H9 (cell line): ENCODE data around the gene TIAM1. TPM values are rescaled to one million over a fixed set of nuclear protein-coding genes. Genes with fewer than 3 reads are reported as not detected.

Source experiments
- DNase-seq: peaks from one replicate; pipeline ENCODE4 v3.0.0-alpha.2; 2017
- H2AFZ ChIP-seq: one replicate; pipeline ENCODE4 v1.6.1; 2013; ENCODE audit warnings: mild to moderate bottlenecking, low read length, control low read depth, moderate library complexity
- H2AK5ac ChIP-seq: 2 replicates; pipeline ENCODE4 v1.6.1; 2013; ENCODE audit warnings: low read length, control low read depth, mixed read lengths; ENCODE audit not compliant: insufficient read length
- H2BK120ac ChIP-seq: one replicate; pipeline ENCODE4 v1.6.1; 2013; ENCODE audit warnings: low read depth, mild to moderate bottlenecking, low read length, control low read depth, inconsistent platforms; ENCODE audit not compliant: poor library complexity, severe bottlenecking
- H2BK12ac ChIP-seq: 2 replicates; pipeline ENCODE4 v1.6.1; 2013; ENCODE audit warnings: low read length, control low read depth, mixed read lengths, low read depth; ENCODE audit not compliant: insufficient read length
- H2BK15ac ChIP-seq: 2 replicates; pipeline ENCODE4 v1.6.1; 2013; ENCODE audit warnings: low read depth, low read length, control low read depth
- H2BK20ac ChIP-seq: one replicate; pipeline ENCODE4 v1.6.1; 2013; ENCODE audit warnings: low read depth, mild to moderate bottlenecking, low read length, control low read depth, inconsistent platforms; ENCODE audit not compliant: poor library complexity, severe bottlenecking
- H2BK5ac ChIP-seq: 2 replicates; pipeline ENCODE4 v1.6.1; 2013; ENCODE audit warnings: low read length, control low read depth, mixed read lengths; ENCODE audit not compliant: insufficient read length
- H3K14ac ChIP-seq: 2 replicates; pipeline ENCODE4 v1.6.1; 2013; ENCODE audit warnings: low read length, control low read depth; ENCODE audit not compliant: insufficient read depth
- H3K18ac ChIP-seq: 2 replicates; pipeline ENCODE4 v1.6.1; 2013; ENCODE audit warnings: low read depth, mild to moderate bottlenecking, mixed read lengths, low read length, control low read depth; ENCODE audit not compliant: insufficient read length
- H3K23ac ChIP-seq: 2 replicates; pipeline ENCODE4 v1.6.1; 2013; ENCODE audit warnings: low read length, control low read depth, mixed read lengths, low read depth; ENCODE audit not compliant: insufficient read length
- H3K23me2 ChIP-seq: 2 replicates; pipeline ENCODE4 v1.6.1; 2013; ENCODE audit warnings: low read depth, mild to moderate bottlenecking, mixed read lengths, low read length, control low read depth; ENCODE audit not compliant: insufficient read length, poor library complexity, severe bottlenecking
- H3K27ac ChIP-seq: 2 replicates; pipeline ENCODE4 v1.5.1; 2013; ENCODE audit warnings: low read length, control low read depth, mixed read lengths, low read depth; ENCODE audit not compliant: insufficient read length
- H3K27me3 ChIP-seq: 2 replicates; pipeline ENCODE4 v1.6.1; 2013; ENCODE audit warnings: low read length, control low read depth, inconsistent platforms; ENCODE audit not compliant: insufficient read depth
- H3K4ac ChIP-seq: 2 replicates; pipeline ENCODE4 v1.6.1; 2013; ENCODE audit warnings: low read depth, mild to moderate bottlenecking, control low read depth, inconsistent platforms, low read length, moderate library complexity
- H3K4me1 ChIP-seq: 2 replicates; pipeline ENCODE4 v1.6.1; 2013; ENCODE audit warnings: low read length, control low read depth, inconsistent platforms; ENCODE audit not compliant: insufficient read depth
- H3K4me2 ChIP-seq: 2 replicates; pipeline ENCODE4 v1.6.1; 2013; ENCODE audit warnings: low read length, control low read depth, mixed read lengths; ENCODE audit not compliant: insufficient read length, insufficient read depth
- H3K56ac ChIP-seq: 2 replicates; pipeline ENCODE4 v1.6.1; 2013; ENCODE audit warnings: low read depth, mild to moderate bottlenecking, mixed read lengths, low read length, control low read depth; ENCODE audit not compliant: insufficient read length
- H3K79me1 ChIP-seq: 2 replicates; pipeline ENCODE4 v1.6.1; 2013; ENCODE audit warnings: low read depth, mild to moderate bottlenecking, moderate library complexity, low read length, control low read depth, inconsistent platforms; ENCODE audit not compliant: insufficient read depth, poor library complexity, severe bottlenecking
- H3K79me2 ChIP-seq: 2 replicates; pipeline ENCODE4 v1.6.1; 2013; ENCODE audit warnings: low read length, control low read depth, inconsistent platforms; ENCODE audit not compliant: insufficient read depth
- H3K9ac ChIP-seq: 2 replicates; pipeline ENCODE4 v1.6.1; 2013; ENCODE audit warnings: low read length, control low read depth, mixed read lengths; ENCODE audit not compliant: insufficient read length; ENCODE audit errors: extremely low read depth
- H3K9me3 ChIP-seq: one replicate; pipeline ENCODE4 v1.6.1; 2013; ENCODE audit warnings: low read depth, low read length, inconsistent platforms; ENCODE audit not compliant: control insufficient read depth
- H3T11ph ChIP-seq: one replicate; pipeline ENCODE4 v1.6.1; 2013; ENCODE audit warnings: mild to moderate bottlenecking, low read length, control low read depth, inconsistent platforms
- H4K20me1 ChIP-seq: one replicate; pipeline ENCODE4 v1.6.1; 2013; ENCODE audit not compliant: control insufficient read depth, insufficient read length, insufficient read depth
- H4K5ac ChIP-seq: 2 replicates; pipeline ENCODE4 v1.6.1; 2013; ENCODE audit warnings: low read depth, mild to moderate bottlenecking, mixed read lengths, low read length, control low read depth; ENCODE audit not compliant: insufficient read length
- H4K8ac ChIP-seq: replicated peaks from 2 replicates; pipeline ENCODE4 v1.6.1; 2013; ENCODE audit warnings: low read length, control low read depth, mixed read lengths, low read depth; ENCODE audit not compliant: insufficient read length
- H4K91ac ChIP-seq: 2 replicates; pipeline ENCODE4 v1.6.1; 2013; ENCODE audit warnings: low read depth, mild to moderate bottlenecking, moderate library complexity, mixed read lengths, low read length, control low read depth; ENCODE audit not compliant: insufficient read length
- H3K27ac Mint-ChIP-seq, 3 experiments: 2 replicates in 2 of 3; 3 replicates in 1 of 3; pipeline ENCODE4 v1.8.0; 2020 to 2021; ENCODE audit warnings: mixed read lengths in 3 of 3, mild to moderate bottlenecking in 1 of 3, moderate library complexity in 1 of 3
- H3K27me3 Mint-ChIP-seq: 2 replicates; pipeline ENCODE4 v1.8.0; 2021; ENCODE audit warnings: low read depth, mild to moderate bottlenecking, moderate library complexity, mixed read lengths
- H3K36me3 Mint-ChIP-seq, 3 experiments: 2 replicates in 2 of 3; 3 replicates in 1 of 3; pipeline ENCODE4 v1.8.0; 2020 to 2021; ENCODE audit warnings: low read depth in 3 of 3, mixed read lengths in 3 of 3; ENCODE audit not compliant: insufficient read depth in 1 of 3
- H3K4me1 Mint-ChIP-seq, 2 experiments: 2 replicates each; pipeline ENCODE4 v1.8.0; 2020; ENCODE audit warnings: mixed read lengths in 2 of 2
- H3K4me3 Mint-ChIP-seq, 2 experiments: 2 replicates in 1 of 2; 3 replicates in 1 of 2; pipeline ENCODE4 v1.8.0; 2020 to 2021; ENCODE audit warnings: mild to moderate bottlenecking in 2 of 2, mixed read lengths in 2 of 2, moderate library complexity in 1 of 2
- H3K9me3 Mint-ChIP-seq, 2 experiments: 2 replicates in 1 of 2; 3 replicates in 1 of 2; pipeline ENCODE4 v1.8.0; 2020; ENCODE audit warnings: mild to moderate bottlenecking in 2 of 2, mixed read lengths in 2 of 2, moderate library complexity in 1 of 2
- WGBS: extraction: QIAGEN DNeasy Blood & Tissue Kit; methylation state at CpG from one replicate; pipeline ENCODE4 v1.1.7; 2013; ENCODE audit warnings: missing lambda C conversion rate, low lambda C conversion rate, mixed read lengths; ENCODE audit not compliant: insufficient read length; ENCODE audit errors: extremely low coverage; 5-methylcytosine and 5-hydroxymethylcytosine counted together
- total RNA-seq: library from RNA; stranded (reverse); gene quantifications from 2 replicates; pipeline ENCODE4 v1.2.1, GENCODE V29; 2021
- TF ChIP-seq, protein P1 (sequence below): fragments of 200-600 bp; sonication (generic); conservative IDR thresholded peaks from 3 replicates; pipeline ENCODE4 v1.8.0; 2021; ENCODE audit warnings: antibody characterized with exemption, mild to moderate bottlenecking

TIAM1 gene
- total RNA-seq, 1 experiment from 2014 or later, result 23.1 TPM

DNA sequence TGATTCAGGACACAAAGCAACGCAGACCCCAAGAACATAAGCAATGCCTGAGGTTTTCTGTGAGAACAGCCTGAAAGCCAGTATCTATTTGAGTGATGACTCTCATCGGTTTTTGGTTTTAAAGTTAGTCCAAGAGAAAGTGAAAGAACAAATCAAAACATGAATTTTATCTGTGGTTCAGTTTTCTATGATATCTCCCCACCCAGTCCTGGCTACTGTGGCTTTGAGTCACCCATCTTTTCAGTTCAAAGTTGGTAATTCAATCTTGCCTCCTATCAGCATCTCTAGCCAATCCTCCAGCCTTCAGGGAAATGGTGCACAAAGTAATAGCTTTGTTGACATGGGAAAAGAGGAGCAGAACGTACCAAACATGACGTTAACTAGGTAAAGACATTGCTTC lies 265.3 kb downstream of the TIAM1 start:
- no peaks in the 10 kb centered on the region for H3K27me3 ChIP-seq
- H3K27me3 Mint-ChIP-seq, result no peaks in the 10 kb centered on the region
- no peak overlapping the region for H4K91ac ChIP-seq
- no peak overlapping the region for H3K18ac ChIP-seq
- no peak overlapping the region for H2AK5ac ChIP-seq
- H3K4me3 Mint-ChIP-seq, result no peak overlapping the region
- H3K9ac ChIP-seq, result no peak overlapping the region
- H3K4me1 ChIP-seq, result no peaks in the 10 kb centered on the region
- no CpG with 5 or more reads among the region's 4 CpGs for WGBS
- no peak overlapping the region for H3K23ac ChIP-seq
- H3K9me3 Mint-ChIP-seq, result peaks cover 0 to 4% of the 10 kb centered on the region in 2 experiments; a peak in 2 of 5 replicates
- H2AFZ ChIP-seq, result no peak overlapping the region
- H4K20me1 ChIP-seq, result no peaks in the 10 kb centered on the region
- H3K79me1 ChIP-seq, result no peaks in the 10 kb centered on the region
- H3K27ac ChIP-seq, result no peak overlapping the region
- no peak overlapping the region for H2BK120ac ChIP-seq
- H3K9me3 ChIP-seq, result no peaks in the 10 kb centered on the region
- no peak overlapping the region for H3K27ac Mint-ChIP-seq
- no peak overlapping the region for H4K5ac ChIP-seq
- H3K14ac ChIP-seq, result no peak overlapping the region
- H3K4me2 ChIP-seq, result no peak overlapping the region
- TF ChIP-seq, protein P1, sequence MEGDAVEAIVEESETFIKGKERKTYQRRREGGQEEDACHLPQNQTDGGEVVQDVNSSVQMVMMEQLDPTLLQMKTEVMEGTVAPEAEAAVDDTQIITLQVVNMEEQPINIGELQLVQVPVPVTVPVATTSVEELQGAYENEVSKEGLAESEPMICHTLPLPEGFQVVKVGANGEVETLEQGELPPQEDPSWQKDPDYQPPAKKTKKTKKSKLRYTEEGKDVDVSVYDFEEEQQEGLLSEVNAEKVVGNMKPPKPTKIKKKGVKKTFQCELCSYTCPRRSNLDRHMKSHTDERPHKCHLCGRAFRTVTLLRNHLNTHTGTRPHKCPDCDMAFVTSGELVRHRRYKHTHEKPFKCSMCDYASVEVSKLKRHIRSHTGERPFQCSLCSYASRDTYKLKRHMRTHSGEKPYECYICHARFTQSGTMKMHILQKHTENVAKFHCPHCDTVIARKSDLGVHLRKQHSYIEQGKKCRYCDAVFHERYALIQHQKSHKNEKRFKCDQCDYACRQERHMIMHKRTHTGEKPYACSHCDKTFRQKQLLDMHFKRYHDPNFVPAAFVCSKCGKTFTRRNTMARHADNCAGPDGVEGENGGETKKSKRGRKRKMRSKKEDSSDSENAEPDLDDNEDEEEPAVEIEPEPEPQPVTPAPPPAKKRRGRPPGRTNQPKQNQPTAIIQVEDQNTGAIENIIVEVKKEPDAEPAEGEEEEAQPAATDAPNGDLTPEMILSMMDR, result no peak
- no peak for DNase-seq
- no peak overlapping the region for H3K4ac ChIP-seq
- H2BK20ac ChIP-seq, result no peak overlapping the region
- no peaks in the 10 kb centered on the region for H3K23me2 ChIP-seq
- H3K36me3 Mint-ChIP-seq, result no peaks in the 10 kb centered on the region; a peak in 1 of 7 replicates
- no peak overlapping the region for H2BK5ac ChIP-seq
- H2BK15ac ChIP-seq, result no peak overlapping the region
- no peaks in the 10 kb centered on the region for H3K4me1 Mint-ChIP-seq
- no peak overlapping the region for H4K8ac ChIP-seq
- H2BK12ac ChIP-seq, result no peak overlapping the region
- no peak overlapping the region for H3T11ph ChIP-seq
- no peak overlapping the region for H3K56ac ChIP-seq
- no peaks in the 10 kb centered on the region for H3K79me2 ChIP-seq
